Natural killer cell treated with Interleukin-12 subunit alpha and Interleukin-12 subunit beta and Interleukin-15 and Interleukin-18, amount 100 ng/mL, for 72 hours (primary cell): ENCODE results near the gene SMIM22. TPM values are rescaled to one million over a fixed set of nuclear protein-coding genes. Genes with fewer than 3 reads are reported as not detected.

Experiments
- ATAC-seq, 2 donors: fragments of 150-1000 bp; cut with Tn5 transposase in 1 of 2; sonication (Bioruptor Pico), chemical (Tn5 transposase) in 1 of 2; 2 replicates each; pipeline ENCODE4 v1.10.0; 2021
- DNase-seq: peaks from one replicate; pipeline ENCODE4 v3.0.0; 2022; ENCODE audit warnings: low spot score
- H3K27ac Mint-ChIP-seq, 2 donors: 1 replicate in 1 of 2; 2 replicates in 1 of 2; pipeline ENCODE4 v1.8.0; 2022; ENCODE audit warnings: mixed read lengths in 2 of 2, mild to moderate bottlenecking in 1 of 2, moderate library complexity in 1 of 2
- H3K27me3 Mint-ChIP-seq, 2 donors: 1 replicate in 1 of 2; 2 replicates in 1 of 2; pipeline ENCODE4 v1.8.0; 2022; ENCODE audit warnings: mixed read lengths in 2 of 2
- H3K36me3 Mint-ChIP-seq: one replicate; pipeline ENCODE4 v1.8.0; 2022; ENCODE audit warnings: mixed read lengths
- H3K4me1 Mint-ChIP-seq, 2 donors: 1 replicate in 1 of 2; 2 replicates in 1 of 2; pipeline ENCODE4 v1.8.0; 2022; ENCODE audit warnings: low read depth in 2 of 2, mixed read lengths in 2 of 2, mild to moderate bottlenecking in 1 of 2
- H3K4me3 Mint-ChIP-seq: one replicate; pipeline ENCODE4 v1.8.0; 2022; ENCODE audit warnings: mixed read lengths
- H3K9me3 Mint-ChIP-seq: 2 replicates; pipeline ENCODE4 v1.8.0; 2022; ENCODE audit warnings: mixed read lengths
- total RNA-seq, 2 donors: library from RNA; stranded (reverse); gene quantifications; one replicate each; pipeline ENCODE4 v1.2.3, GENCODE V29; 2022

The SMIM22 gene
- total RNA-seq, 2 donors from 2014 or later: not detected

DNA sequence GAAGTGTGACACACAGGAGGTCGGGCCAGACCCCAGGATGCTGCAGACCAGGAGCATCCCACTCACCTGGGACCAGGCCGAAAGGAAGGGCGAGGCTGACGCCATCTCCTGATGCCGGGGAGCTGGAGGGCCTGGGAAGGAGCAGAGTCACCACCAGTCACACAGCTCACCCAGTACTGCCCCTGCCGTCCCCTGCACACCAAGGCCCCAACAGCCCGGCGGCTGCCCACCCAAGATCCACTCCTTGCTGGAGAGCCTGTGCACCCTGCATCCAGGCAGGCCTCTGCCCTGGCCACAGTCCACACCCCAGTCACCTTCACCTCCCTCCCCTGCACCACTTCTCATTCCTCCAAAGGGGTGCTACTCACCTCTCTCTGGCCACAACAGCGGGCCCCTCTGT lies 33.0 kb upstream of the SMIM22 start:
- ATAC-seq (no peak), DNase-seq (no peak)
- H3K9me3 Mint-ChIP-seq: no peaks in the 10 kb centered on the region
- no peaks in the 10 kb centered on the region for H3K27me3 Mint-ChIP-seq
- peaks cover 6% of the 10 kb centered on the region for H3K36me3 Mint-ChIP-seq
- no peak overlapping the region for H3K27ac Mint-ChIP-seq
- H3K4me3 Mint-ChIP-seq: no peak overlapping the region
- H3K4me1 Mint-ChIP-seq: peaks cover 6 to 7% of the 10 kb centered on the region in 2 donors

- no peak for DNase-seq
- Mint-ChIP-seq H3K9me3 (no peaks in the 10 kb centered on the region), H3K4me1 (peaks cover 16 to 17% of the 10 kb centered on the region in 2 donors), H3K27me3 (no peaks in the 10 kb centered on the region), H3K4me3 (no peak overlapping the region), H3K27ac (no peak overlapping the region), H3K36me3 (peaks cover 6% of the 10 kb centered on the region)
- ATAC-seq: no peak
These were observed 31.4 kb upstream of the SMIM22 start for GRCh38 chr16:4763791-4764190.

DNA sequence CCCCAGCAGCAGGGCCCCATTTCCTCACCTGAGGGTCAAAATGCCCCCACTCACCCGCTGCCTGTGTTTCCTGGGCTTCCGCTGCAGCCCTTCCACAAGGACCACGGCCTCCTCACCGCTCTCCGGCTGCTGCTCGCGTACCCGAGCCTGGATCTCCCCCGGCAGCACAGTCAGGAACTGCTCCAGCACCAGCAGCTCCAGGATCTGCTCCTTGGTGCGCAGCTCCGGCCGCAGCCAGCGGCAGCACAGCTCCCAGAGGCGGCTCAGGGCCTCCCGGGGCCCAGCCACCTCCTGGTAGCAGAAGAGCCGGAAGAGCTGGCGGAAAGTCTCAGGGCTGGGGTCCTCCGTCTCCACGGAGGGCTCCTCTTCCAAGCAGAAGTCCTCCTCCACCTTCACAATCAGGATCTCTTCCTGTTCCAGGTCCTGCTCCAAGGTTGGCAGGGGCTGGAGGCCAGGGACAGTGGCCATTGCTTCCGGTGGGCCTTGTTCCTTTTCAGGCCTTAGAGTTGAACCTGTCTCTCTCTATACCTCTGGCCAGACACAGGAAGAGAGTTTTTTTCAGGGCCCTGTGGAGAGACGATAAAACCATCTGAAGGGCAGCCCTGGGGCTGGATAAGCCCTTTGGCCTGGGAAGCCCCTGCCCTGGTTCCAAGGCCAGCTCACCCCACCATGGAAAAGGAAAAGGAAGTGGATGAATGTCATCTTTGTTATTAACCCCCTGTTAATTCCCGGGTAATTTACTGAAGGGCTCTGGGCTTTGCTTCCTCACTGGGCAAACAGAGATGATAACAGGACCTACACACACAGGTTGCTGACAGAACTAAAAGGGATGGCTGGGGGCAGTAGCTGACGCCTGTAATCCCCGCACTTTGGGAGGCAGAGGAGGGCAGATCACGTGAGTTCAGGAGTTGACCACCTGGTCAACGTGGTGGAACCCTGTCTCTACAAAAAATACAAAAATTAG lies 29.4 kb upstream of the SMIM22 start:
- Mint-ChIP-seq H3K4me3 (peak overlapping the region; percentile 77), H3K27ac (peak overlapping the region; percentile 38 to 82), H3K36me3 (no peaks in the 10 kb centered on the region), H3K4me1 (peaks cover 23 to 26% of the 10 kb centered on the region in 2 donors), H3K9me3 (no peaks in the 10 kb centered on the region), H3K27me3 (no peaks in the 10 kb centered on the region)
- DNase-seq: no peak
- no peak for ATAC-seq

GRCh38 chr16:4766875-4767628 lies 28.1 kb upstream of the SMIM22 start, which contains the start of gene ZNF500:
TSS of gene ZNF500 (minus strand) at chr16:4767162. CDS start at chr16:4765978, 1,184 bp downstream.
- H3K9me3 Mint-ChIP-seq: no peaks in the 10 kb centered on the region
- peak within 1 kb of the TSS; percentile 97 for H3K4me3 Mint-ChIP-seq
- H3K27me3 Mint-ChIP-seq: no peaks in the 10 kb centered on the region
- no peaks in the 10 kb centered on the region for H3K36me3 Mint-ChIP-seq
- peaks cover 23 to 26% of the 10 kb centered on the region in 2 donors for H3K4me1 Mint-ChIP-seq
- H3K27ac Mint-ChIP-seq: peak within 1 kb of the TSS; percentile 77 to 92
- ATAC-seq (peak; percentile 96), DNase-seq (peak; percentile 97)

GRCh38 chr16:4767872-4768548 lies 27.2 kb upstream of the SMIM22 start:
- Mint-ChIP-seq H3K4me1 (peaks cover 21 to 26% of the 10 kb centered on the region in 2 donors), H3K27ac (peak overlapping the region; percentile 77 to 92), H3K9me3 (no peaks in the 10 kb centered on the region), H3K4me3 (peak overlapping the region; percentile 97), H3K36me3 (no peaks in the 10 kb centered on the region), H3K27me3 (no peaks in the 10 kb centered on the region)
- ATAC-seq (no peak), DNase-seq (no peak)

GRCh38 chr16:4768549-4769305 lies 26.4 kb upstream of the SMIM22 start:
- H3K4me3 Mint-ChIP-seq: peak overlapping the region; percentile 97
- H3K27me3 Mint-ChIP-seq: no peaks in the 10 kb centered on the region
- H3K4me1 Mint-ChIP-seq: peaks cover 21 to 26% of the 10 kb centered on the region in 2 donors
- H3K27ac Mint-ChIP-seq: peak overlapping the region; percentile 77 to 92
- DNase-seq (peak; percentile 89), ATAC-seq (peak; percentile 80 to 87)
- no peaks in the 10 kb centered on the region for H3K9me3 Mint-ChIP-seq
- H3K36me3 Mint-ChIP-seq: no peaks in the 10 kb centered on the region

DNA sequence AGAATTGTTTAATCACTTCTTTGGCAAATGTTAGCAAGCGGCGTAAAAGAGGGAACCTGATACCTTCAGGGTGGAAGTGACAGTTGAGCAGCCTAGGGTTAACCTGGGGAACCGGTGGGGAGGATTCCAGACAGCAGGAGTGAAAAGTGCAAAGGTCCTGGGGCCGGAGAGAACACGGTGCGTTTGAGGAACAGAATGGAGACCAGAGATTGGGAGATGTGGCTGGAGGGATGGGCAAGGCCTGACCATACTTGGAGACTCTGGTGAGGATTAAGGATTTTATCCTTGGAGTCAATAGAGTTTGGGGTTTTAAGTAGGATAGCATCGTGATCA lies 25.9 kb upstream of the SMIM22 start:
- ATAC-seq (no peak), DNase-seq (no peak)
- Mint-ChIP-seq H3K27ac (peak overlapping the region; percentile 77 to 92), H3K36me3 (no peaks in the 10 kb centered on the region), H3K27me3 (no peaks in the 10 kb centered on the region), H3K4me1 (peaks cover 21 to 26% of the 10 kb centered on the region in 2 donors), H3K4me3 (peak overlapping the region; percentile 19), H3K9me3 (no peaks in the 10 kb centered on the region)

DNA sequence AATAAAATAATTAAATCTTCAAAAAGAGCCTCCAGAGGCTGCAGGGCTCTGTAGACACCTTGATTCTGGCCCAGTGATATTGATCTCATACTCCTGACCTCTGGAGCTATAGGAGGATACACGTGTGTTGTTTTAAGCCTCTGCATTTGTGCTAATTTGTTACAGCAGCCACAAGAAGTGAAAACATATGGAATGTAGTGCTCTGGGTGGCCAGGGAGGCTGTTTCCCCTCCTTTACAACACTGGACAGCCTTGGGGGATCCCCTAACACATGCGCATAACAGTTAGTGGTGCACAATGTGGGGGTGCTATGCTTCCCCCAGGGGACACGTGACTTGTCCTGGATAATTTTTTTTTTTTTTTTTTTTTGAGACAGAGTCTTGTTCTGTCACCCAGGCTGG lies 23.5 kb upstream of the SMIM22 start:
- Mint-ChIP-seq H3K4me3 (no peak overlapping the region), H3K27ac (no peak overlapping the region), H3K4me1 (peaks cover 17 to 20% of the 10 kb centered on the region in 2 donors), H3K27me3 (peaks cover 0 to 2% of the 10 kb centered on the region in 2 donors), H3K36me3 (no peaks in the 10 kb centered on the region), H3K9me3 (no peaks in the 10 kb centered on the region)
- DNase-seq (no peak), ATAC-seq (no peak)

DNA sequence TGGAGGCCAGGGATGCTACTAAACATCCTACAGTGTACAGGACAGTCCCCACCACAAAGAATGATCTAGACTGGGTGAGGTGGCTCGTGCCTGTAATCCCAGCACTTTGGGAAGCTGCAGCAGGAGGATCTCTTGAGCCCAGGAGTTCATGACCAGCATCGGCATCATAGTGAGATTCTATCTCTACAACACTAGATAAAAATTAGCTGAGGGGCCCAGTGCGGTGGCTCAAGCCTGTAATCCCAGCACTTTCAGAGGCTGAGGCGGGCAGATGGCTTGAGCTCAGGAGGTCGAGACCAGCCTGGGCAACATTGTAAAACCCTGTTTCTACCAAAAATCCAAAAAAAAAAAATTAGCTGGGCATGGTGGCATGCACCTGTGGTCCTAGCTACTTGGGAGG lies 22.8 kb upstream of the SMIM22 start:
- no peak overlapping the region for H3K27ac Mint-ChIP-seq
- H3K4me3 Mint-ChIP-seq: no peak overlapping the region
- no peaks in the 10 kb centered on the region for H3K9me3 Mint-ChIP-seq
- ATAC-seq (no peak), DNase-seq (no peak)
- peaks cover 0 to 2% of the 10 kb centered on the region in 2 donors for H3K27me3 Mint-ChIP-seq
- peaks cover 15 to 20% of the 10 kb centered on the region in 2 donors for H3K4me1 Mint-ChIP-seq
- no peaks in the 10 kb centered on the region for H3K36me3 Mint-ChIP-seq

- H3K27me3 Mint-ChIP-seq: peaks cover 0 to 2% of the 10 kb centered on the region in 2 donors
- peaks cover under 1% of the 10 kb centered on the region in 2 donors for H3K4me1 Mint-ChIP-seq
- ATAC-seq: peak; percentile 6 to 22
These were observed 20.2 kb upstream of the SMIM22 start for GRCh38 chr16:4775005-4775404.

GRCh38 chr16:4776141-4776705 lies 18.9 kb upstream of the SMIM22 start:
- Mint-ChIP-seq H3K27me3 (peaks cover 0 to 2% of the 10 kb centered on the region in 2 donors), H3K36me3 (no peaks in the 10 kb centered on the region), H3K4me3 (no peak overlapping the region), H3K9me3 (no peaks in the 10 kb centered on the region), H3K4me1 (no peaks in the 10 kb centered on the region), H3K27ac (no peak overlapping the region)
- no peak for ATAC-seq
- DNase-seq: no peak

More at GRCh38 chr16:4775005-4775404, 20.2 kb upstream of the SMIM22 start:
- Mint-ChIP-seq H3K4me3 (no peak overlapping the region), H3K27ac (no peak overlapping the region), H3K9me3 (no peaks in the 10 kb centered on the region), H3K36me3 (no peaks in the 10 kb centered on the region)
- DNase-seq: no peak

- Mint-ChIP-seq H3K27me3 (peaks cover 0 to 2% of the 10 kb centered on the region in 2 donors), H3K9me3 (no peaks in the 10 kb centered on the region), H3K36me3 (no peaks in the 10 kb centered on the region), H3K27ac (no peak overlapping the region), H3K4me1 (no peaks in the 10 kb centered on the region), H3K4me3 (no peak overlapping the region)
- DNase-seq (no peak), ATAC-seq (no peak)
These were observed 17.7 kb upstream of the SMIM22 start for GRCh38 chr16:4777339-4778049.
